Putamen (tissue), 1 donor: ENCODE results near the gene FAM222A.
A peak's percentile ranks its signal among the peaks of the same experiment; 100 is the strongest.

ENCODE experiments used
- DNase-seq: peaks from one replicate; pipeline ENCODE4 v3.0.0-alpha.2; 2016; ENCODE audit warnings: low spot score

FAM222A gene

DNA sequence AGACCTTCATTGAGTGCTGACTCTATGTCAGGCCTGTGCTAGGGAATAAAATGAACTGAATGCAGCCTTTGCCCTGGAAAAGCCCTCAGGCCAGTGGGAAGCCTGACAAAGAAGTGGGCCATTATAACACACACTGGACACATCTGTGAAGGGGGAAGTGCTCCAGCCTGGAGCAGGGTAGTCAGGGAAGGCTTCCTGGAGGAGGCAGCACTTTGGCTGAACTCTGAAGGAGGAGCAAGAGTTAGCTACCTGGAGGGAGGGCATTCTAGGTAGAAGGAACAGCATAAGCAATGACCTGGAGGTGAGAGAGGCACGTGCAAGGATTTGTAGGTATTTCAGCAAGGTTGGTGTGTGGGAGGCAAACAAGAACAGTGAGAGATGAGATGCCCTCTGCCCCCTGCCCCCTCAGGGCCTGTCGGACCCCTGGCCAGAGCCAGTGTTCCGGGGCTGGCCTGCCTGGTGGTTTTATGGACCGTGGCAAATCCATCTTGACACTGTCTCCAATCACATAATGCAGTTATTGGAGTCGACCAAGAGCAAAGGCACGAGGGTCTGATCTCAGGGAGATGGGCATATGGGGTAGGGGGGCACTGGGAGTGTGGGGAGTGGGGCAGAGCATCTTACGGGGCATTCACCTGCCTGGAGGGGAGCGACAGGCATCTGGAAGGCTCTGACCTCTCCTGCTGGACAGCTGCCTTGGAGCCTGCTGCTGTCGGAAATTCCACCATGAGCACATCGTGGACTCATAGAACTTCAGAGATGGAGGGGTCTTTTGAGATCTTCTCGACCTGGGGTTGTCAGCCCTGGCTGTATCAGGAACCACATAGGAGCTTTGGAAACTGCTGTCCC lies 2.7 kb upstream of the FAM222A start:
- no peak for DNase-seq

DNA sequence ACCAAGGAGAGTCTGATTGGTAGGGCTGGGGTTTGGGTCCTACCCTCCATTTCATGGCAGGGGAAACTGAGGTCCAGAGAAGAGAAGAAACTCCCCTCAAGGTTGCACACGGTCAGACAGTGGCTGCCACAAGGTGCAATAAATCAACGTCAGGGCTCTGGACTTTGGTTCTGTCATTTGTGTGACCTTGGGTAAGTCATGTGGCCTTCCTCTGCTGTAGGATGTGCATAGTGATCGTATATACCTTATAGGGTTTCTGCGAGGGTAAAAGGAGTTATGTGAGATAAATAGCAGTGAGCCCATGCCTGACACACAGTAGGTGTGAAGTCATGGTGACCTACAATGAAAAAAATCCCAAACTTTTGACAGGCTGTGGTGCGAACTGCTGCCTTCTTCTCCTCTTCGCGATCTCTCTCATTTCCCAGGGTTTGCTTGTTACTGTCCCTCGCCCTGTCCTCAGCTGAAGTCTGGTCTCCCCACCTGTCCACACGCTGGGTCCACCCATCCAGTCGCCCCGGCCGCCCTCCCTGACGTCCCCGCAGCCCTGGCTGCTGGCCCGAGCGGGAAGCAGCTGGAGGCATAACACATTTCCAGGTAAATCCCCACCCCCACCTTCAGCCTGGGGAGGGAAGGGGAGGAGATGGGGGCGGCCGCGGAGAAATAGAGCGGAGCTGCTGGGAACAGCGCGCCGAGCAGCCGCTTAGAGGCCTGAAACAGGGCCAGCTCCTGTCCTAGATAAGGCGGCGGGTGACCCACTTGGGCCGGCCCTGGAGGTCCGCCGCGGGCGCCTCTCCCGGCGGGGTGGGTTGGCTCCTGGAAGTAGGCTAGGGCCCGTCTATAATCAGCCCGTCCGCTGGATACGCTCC lies 1.8 kb upstream of the FAM222A start:
- no peak for DNase-seq

DNA sequence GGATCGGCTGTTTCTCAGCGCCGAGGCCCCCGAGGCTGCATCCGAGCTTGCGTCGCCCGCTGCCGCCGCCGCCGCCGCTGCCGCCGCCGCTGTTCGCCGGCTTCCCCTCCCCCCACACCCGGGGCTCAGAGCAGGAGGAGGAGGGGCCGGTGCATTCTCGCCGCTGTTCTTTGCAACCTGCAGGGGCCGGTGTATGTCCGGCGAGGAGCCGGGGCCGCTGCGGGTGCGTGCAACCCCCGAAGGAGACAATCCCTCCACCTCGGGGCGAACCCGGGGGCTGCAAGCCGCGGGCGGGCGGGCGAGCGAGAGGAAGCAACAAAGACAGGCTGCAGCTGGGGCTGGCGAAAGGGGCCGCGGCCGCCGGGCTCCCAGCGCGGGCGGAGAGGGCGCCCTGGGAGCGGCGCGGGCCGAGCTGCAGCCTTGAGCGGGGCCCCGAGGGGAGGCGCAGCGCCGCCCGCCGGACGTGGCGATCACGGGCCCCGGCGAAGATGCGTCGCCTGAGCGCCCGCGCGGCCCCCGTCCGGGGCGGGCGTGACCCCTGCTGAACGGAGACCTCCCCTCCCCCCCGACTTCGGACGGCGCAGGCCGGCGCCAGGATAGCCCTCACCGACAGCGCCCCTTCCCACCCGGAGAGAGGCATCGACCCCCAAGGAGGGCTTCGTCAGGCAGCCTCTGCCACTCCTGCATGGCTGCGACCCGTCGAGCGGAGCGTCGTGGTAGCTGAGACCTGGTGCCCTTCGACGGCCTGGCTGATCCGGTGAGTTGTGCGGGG lies 702 bp downstream of the FAM222A start:
- no peak for DNase-seq

DNA sequence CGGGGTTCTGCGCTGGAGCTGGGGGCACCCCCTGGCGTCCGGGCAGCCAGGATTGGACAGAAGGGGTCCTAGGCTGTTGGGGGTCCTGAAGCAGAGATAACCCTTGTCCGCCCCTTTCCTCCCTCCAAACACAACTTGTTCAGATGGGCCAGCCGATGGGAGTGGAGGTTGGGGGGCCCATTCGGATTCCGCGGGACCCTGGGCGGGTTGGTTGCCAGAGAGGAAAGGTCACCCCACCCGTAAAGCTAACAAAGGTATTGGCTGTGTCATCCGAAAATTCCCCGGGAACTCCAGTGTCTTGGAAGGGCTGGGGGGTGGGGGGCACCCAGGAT lies 1.3 kb downstream of the FAM222A start:
- DNase-seq = no peak

DNA sequence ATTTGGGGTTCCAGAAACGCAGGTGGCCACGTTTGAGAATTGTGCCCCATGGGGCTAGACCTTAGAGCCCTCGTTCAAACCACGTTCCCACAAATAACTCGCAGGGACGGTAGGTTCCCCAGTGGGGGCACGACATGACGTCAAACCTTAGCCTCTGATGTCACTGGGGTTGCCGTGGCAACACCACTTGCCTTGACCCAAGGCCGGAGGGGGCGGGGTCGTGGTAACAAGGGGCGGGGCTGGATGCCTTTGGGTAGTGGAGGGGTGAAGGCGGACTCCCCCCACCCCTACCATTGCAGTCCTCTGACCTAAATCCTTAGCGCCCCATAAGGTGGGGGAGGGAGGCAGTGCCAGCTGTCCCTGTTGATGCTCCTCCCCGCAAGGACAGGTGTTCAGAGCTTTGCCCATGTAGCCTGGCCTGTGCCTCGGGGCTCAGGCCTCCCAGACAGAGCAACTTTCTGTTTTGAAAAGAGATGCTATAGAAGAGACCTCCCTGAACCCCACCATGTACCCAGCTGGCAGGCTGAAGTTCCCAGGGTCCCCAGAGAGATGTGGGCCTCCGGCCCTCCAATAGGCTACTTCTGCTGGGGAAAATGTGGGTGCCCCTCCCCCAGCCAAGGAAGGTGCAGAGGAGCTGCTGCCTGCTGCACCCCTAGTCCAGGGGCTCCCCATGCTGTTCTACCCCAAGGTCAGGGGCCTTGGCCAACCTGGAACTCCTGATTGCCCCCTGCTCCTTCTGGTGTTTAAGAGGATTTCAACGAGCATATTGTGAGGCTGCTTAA lies 1.9 kb downstream of the FAM222A start:
- no peak for DNase-seq

DNA sequence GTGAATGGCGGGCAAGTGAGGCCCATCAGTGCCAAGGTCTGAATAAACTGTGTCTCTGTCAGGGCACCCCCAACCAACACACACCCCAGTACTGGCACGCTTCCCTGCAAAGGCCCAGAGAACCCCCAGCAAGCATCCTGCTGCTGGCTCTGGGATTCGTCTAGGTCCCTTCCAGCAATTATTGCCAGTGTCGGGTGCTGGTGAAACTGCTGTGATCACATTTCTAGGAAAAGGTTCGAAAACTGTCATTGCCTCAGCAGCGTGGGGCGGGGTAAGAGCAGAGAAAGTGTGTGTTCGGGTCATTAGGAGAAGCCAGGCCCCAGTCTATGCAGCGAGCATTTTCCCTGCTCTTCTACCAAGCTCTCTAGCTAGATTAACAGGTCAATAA lies 2.5 kb downstream of the FAM222A start:
- DNase-seq = no peak

DNA sequence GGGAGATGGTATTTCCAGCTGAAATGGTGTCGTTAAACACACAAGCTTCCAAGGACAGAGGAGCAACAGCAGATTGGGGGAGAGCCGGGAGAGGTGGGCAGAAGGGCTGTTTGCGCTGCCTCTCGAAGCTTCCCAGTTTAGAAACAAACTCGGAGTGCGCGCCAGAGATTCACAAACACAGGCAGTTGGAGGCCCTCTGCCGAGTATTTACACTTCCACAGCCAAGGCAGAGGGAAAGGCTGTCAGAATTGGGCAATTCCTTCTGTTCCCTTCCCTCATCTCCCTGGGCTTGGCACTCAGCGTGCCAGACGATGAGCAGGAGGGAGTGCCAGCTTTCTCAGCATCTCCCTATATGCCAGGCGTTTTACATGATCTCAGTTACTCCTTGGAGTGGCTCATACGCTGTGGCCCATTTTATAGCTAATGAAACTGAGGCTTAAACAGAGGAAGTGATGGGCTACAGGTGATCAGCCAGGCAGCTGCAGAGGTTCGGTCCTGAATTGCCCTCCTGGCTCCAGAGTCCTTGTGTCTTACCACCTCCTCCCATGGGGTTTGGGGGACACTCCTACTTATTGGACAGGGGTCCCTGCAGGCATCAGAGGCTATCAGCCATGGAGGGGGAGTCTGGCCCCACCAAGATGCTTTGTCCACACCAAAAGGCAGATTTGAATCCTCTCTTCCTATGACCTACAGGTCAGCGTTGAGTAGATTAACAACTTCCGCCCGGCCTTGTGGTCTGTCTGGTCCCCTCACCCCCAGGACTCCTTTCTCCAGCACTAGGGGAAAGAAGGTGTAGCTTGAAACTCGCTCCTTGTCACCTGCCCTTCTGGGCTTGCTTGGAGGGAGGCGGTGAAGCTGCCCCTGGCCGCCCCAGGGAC lies 3.1 kb downstream of the FAM222A start:
- no peak for DNase-seq

DNA sequence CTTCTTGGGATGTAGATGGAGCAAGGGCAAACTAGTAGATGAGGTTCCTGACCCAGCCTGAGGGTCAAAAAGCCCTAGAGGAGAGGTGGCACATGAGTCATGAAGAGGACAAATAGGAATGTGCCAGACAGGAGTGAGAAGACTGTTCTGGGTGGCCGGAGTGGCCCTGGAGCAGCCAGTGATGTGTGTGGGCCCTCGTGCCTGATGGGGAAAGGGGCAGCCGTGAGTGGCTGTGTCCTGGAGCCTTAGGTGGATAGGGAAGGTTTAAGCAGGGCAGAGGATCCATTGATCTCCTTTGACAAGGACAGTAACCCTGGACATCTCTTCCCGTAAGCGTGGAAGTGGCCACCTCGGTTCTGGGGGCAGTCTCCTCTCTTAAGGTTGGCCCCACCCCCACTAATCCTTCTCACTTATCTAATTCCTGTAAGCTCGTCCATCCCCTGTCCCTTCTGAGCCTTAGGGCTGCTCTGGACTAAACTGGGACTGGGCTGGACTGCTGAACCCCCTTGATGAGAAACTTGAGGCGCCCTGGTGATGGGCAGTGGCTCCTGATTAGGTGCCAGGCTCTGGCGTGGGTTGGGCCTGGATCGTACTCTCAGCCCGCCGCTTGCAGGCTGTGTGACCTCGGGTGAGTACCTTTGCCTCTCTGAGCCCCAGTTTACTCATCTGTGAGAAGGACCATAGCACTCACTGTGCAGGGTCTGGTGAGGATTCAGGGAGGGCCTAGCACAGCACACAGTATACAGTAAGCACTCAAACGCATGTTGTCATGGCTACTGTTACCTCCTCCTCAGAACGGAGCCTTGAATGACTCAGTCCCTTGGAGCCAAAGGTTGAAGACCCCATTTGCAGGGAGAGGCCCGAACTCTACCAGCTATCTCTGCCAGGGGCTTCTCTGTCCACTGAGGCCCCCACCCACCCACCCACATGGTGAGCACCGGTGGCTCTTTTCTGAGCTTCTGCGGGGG lies 4.0 kb downstream of the FAM222A start:
- DNase-seq = no peak

DNA sequence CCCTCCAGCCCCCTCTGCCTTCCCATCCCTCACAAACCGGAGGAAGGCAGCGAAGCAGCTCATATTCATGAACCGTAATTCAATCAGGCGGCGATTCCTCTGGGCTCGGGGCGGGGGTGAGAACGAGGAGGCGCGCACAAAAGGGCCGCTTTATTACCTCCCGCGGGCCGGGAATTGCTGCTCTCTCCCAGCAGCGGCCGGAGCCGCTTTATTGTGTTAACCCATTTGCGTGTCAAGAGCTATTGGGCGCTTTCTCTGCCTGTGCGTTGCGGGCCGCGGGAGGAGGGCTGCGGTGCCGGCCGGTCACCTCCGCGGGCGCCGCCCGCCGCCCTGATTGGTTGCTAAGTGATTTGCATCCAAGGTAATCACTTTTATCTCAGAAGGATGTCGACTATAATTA lies 4.8 kb downstream of the FAM222A start:
- no peak for DNase-seq

DNA sequence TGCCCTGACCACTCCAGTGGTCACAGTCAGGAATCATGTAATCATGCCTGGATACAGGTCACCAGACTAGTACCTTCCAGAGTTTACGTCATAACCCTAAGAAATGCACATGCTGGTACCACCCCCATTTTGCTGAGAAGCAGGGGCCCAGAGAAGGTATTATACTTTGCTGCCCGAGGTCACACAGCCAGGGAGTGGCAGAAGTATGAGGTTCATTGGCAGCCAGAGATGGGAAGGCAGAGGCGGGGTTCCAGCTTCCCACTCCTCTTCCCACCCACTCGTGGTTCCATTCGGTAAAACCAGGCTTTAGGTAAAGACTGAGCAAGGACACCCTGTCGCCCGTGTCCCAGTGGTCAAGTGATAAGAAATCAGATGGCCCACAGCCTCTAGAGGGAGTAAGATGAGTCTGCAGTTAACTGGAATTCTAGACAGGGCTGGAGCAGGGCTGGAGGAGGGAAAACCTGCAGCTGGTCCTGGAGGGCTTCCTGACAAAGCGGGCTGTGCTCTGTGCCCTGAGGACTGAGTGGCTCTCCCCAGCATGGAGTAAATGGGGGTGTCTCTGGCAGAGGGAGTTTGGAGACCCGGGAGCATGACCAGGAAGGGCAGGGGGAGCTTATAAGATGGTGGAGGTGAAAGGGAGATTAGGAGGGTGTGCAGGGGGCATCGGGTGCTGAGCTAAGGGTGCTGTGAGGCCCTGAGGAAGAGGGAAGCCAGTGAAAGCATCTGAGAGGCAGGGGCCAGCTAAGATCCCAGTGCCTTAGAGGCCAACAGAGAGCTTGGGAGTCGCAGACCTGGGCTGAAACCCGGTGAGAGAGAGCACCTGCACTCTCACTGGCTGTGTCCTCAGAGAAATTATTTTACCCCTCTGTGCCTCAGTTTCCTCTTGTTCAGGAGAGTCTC lies 5.7 kb downstream of the FAM222A start:
- no peak for DNase-seq

DNA sequence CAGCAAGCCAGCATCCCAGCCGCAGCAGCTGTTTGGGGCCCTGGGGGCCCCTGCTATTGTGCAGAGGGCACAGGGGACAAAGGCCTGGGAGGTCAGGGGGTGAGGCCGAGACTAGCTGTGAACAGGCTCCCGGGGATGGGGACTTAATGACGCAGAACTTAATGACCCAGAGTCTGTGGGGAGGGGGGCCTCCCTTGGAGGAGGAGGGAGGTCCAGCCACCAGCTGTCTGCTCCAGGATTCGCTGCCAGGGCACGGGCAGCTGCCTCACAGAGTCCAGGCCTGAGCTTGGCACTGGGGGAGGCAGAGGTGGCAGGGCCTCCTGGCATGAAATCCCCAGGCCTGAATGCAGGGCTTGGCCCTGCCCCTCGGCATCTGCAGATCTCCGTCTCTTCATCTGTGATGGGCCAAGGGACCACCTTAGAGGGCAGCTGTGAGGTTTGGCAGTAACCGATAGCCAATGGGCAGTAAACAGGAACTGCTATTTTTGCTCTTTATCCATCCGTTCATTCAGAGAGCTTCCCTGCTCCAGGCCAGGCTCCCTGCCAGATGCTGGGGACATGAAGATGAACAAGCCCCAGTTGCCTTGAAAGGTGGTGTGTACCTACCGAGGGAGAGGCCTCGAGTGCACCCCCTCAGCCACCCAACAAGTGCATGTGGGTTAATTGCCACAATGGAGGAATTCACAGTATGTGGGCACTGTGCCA lies 6.7 kb downstream of the FAM222A start:
- peak; percentile 91 for DNase-seq

DNA sequence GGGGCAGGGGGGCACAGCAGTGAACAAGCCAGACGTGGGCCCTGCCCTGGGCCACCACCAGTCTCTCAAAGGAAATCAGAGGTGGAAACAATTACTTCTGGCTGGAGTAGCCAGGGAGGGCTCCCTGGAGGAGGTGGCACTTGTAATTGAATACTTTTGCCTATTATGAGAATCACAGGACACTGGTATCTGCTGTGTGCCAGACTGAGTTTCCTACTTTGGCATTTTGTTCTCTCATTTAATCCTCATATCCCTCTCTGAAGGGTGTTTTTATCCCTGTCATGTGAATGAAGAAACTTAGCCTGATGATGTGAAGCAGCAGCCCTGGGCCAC lies 7.2 kb downstream of the FAM222A start:
- no peak for DNase-seq

DNA sequence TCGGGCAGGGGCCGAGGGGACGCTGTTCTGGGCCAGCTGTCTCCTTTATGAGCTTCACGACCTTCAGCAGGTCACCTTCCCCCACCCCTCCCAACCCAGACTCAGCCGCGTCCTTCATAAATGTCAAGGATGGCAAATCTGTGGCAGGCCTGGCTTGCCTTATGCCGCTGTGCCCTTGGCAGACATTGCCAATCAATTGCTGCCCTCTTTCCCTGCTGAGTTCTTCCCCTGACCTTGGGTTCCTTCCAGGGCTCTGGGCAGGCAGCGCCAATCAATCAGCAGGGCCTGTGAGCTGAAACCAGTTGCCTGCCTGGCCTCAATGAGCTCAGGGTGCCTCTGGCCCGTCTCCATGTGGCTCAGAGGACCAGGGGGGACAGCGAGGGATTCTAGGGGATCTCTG lies 7.7 kb downstream of the FAM222A start:
- no peak for DNase-seq

DNA sequence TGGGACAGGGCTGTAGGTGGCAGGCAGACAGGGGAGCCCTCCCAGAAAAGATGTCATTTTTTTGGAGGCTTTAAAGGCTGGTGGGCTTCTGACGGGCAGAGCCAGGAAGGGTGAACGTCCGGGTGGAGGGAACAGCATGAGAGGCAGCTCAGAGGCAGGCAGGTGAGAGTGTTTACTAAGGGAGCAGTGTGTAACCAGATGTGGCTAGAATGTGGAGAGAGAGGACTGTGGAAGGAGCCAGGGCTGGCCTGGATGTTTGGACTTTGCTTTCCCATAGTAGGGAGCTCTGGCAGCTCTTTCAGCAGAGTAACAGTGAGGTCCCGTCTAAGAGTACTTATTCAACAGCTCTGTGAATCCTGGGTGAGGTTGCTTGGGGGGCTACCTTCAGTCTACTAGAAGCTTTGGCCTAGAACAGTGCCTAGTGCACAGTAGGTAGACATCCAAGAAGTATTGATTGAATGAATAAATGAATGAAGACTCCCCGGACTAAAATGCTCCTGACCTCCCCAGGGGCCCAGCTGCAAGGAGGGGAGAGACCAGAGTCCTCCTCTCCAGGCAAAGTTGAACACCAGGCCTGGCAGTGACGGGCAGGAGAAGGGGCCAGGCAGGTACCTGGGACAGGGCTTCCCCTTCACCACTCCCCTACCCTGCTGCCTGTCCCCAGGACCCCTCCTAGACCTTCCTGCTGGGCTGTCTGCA lies 8.5 kb downstream of the FAM222A start:
- no peak for DNase-seq

DNA sequence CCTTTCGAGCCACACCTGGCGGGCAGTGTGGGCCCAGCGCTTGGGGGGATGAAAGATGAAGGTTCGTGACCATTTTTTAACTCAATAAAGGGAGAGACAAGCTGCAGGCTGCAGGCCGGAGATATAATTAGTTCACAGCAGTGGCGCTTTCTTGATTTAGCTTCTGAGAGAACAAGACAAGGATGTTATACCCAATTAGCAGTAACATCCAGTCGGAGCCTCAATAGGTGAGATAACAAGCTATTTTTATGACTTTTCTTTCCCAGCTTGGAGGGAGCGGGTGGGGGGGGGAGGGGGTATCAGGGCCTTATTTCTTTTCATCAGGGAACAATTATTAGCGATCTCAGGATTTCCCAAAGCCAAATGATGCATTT lies 9.1 kb downstream of the FAM222A start:
- DNase-seq = no peak

DNA sequence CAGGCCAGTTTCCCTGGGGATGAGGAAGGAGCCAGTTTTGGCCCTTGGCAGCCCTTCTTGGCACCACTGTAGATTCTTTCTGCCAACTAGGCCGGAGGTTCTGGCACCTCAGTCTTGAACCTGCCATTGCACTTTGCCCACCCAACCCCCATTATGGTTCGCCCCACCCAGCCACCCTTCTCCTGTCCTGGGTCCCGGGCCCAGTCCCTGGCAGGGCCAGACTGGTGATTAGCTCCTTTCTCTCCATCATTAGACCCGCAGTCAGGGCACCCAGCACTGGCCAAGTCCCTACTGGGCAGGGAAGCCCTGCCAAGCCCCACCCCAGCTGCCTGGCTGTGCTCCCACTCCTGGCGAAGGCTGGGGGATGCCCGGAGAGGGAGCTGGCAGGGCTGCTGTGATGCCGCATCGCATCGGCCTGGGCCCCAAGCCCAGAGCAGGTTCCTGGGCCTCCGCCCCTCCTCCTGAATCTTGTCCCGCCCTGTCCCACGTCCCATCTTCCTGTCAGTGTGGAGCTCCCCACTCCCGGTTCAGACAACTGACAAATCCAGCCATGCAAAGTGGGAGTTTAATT lies 9.8 kb downstream of the FAM222A start:
- peak; percentile 93 for DNase-seq

DNA sequence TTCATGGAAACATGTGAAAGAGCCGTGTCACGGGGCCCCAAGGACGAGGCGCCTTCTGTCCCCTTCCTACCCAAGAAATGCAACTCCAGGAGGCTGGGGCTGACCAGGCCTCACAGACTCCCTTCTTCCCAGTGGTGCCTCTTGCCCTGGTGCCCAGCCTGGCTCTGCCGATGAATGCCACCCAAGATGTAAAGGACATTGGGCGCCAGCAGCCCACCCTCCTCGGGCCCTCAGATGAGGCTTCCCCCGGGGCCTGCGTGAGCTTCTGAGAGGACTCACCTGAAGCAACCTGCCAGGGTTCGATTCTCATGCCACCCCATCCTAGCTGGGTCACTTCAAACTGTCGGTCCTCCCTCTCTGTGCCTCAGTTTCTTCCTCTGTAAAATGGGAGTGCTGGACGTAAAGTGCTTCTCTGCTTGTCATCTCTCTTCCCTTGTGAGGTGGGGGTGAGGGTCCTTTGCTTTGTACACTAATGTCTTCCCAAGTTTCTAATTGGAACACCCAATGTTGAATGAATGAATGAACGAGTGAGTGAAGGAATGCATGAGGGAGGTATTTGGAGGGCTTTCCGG lies 10.8 kb downstream of the FAM222A start:
- DNase-seq = no peak
